HepG2 (cell line): Measurements from ENCODE around the gene CAMK1. TPM values are rescaled to one million over a fixed set of nuclear protein-coding genes. Genes with fewer than 3 reads are reported as not detected.

ENCODE experiments used
- ATAC-seq: fragments of 200-7000 bp; cut with Tn5 transposase; 3 replicates; pipeline ENCODE4 v1.9.1; 2020; ENCODE audit warnings: mild to moderate bottlenecking, moderate library complexity
- BruUV-seq: library from RNA; stranded (reverse); fragments of 400-500 nt; replicated peaks from 2 replicates; lab custom pipeline; 2021; lab: Mats Ljungman, UMichigan
- CTCF ChIA-PET: fragments of 300-600 bp; formaldehyde crosslinking; extraction: SDS; loops from one replicate; lab custom pipeline; 2021; ENCODE audit warnings: low total read pairs, inconsistent platforms, low intra/inter-chr PET ratio; lab: Yijun Ruan, JAX
- POLR2A ChIA-PET: fragments of 350-600 bp; sonication (Branson Sonifier 250); formaldehyde crosslinking; loops from one replicate; lab custom pipeline; 2020; ENCODE audit warnings: antibody characterized with exemption, inconsistent platforms; lab: Yijun Ruan, JAX
- DNase-seq: peaks from one replicate; pipeline ENCODE4 v3.0.0-alpha.2; 2015; ENCODE audit warnings: low spot score
- FAIRE-seq: peaks from 3 replicates; lab custom pipeline; 2011; peaks lifted over from hg19 to GRCh38; lab: Jason Lieb, UNC
- H2AFZ ChIP-seq: one replicate; pipeline ENCODE4 v1.6.1; 2011; ENCODE audit warnings: low read length, inconsistent platforms
- H3K27ac ChIP-seq: fragments of 300-600 bp; 3 replicates; pipeline ENCODE4 v1.8.0; 2011; ENCODE audit warnings: mixed run types, mild to moderate bottlenecking, mixed read lengths, low read length, inconsistent platforms; ENCODE audit not compliant: insufficient read depth; ENCODE audit errors: extremely low read length
- H3K27me3 ChIP-seq, 2 experiments: fragments of 200-600 bp in 1 of 2; 2 replicates in 1 of 2; 3 replicates in 1 of 2; pipeline versions ENCODE4 v1.6.0 to v1.8.0; 2011; ENCODE audit warnings: low read length in 2 of 2, mild to moderate bottlenecking in 2 of 2, moderate library complexity in 2 of 2, inconsistent platforms in 1 of 2; ENCODE audit not compliant: insufficient read depth in 2 of 2, control insufficient read depth in 1 of 2
- H3K36me3 ChIP-seq, 2 experiments: fragments of 200-600 bp in 1 of 2; replicated peaks in 1 of 2; 2 replicates in 1 of 2; 3 replicates in 1 of 2; pipeline versions ENCODE4 v1.5.1 to v1.8.0; 2011; ENCODE audit warnings: low read length in 2 of 2, inconsistent platforms in 1 of 2; ENCODE audit not compliant: insufficient read depth in 2 of 2, control insufficient read depth in 1 of 2
- H3K4me1 ChIP-seq: 2 replicates; pipeline ENCODE4 v1.5.1; 2012; ENCODE audit warnings: low read length, inconsistent platforms; ENCODE audit not compliant: insufficient read depth
- H3K4me2 ChIP-seq: 2 replicates; pipeline ENCODE4 v1.6.0; 2011; ENCODE audit warnings: low read depth, low read length, inconsistent platforms
- H3K4me3 ChIP-seq, 3 experiments: fragments of 200-600 bp in 1 of 3; sonication (generic), shearing (Covaris generic) in 1 of 3; replicated peaks in 1 of 3; 2 replicates each; pipeline ENCODE4 v1.5.1; 2011 to 2016; ENCODE audit warnings: low read length in 3 of 3, inconsistent platforms in 2 of 3, low read depth in 2 of 3, mild to moderate bottlenecking in 2 of 3, control low read depth in 1 of 3, mixed read lengths in 1 of 3; ENCODE audit not compliant: insufficient read depth in 1 of 3
- H3K79me2 ChIP-seq: one replicate; pipeline ENCODE4 v1.6.1; 2011; ENCODE audit warnings: low read length, inconsistent platforms; ENCODE audit not compliant: insufficient read depth
- H3K9ac ChIP-seq: 2 replicates; pipeline ENCODE4 v1.6.0; 2011; ENCODE audit warnings: mild to moderate bottlenecking, low read depth, low read length, inconsistent platforms; ENCODE audit not compliant: insufficient read depth
- H3K9me3 ChIP-seq: 2 replicates; pipeline ENCODE4 v1.5.1; 2012; ENCODE audit warnings: mild to moderate bottlenecking, low read length
- H4K20me1 ChIP-seq: 2 replicates; pipeline ENCODE4 v1.6.0; 2011; ENCODE audit warnings: inconsistent platforms, mild to moderate bottlenecking, low read length, moderate library complexity; ENCODE audit not compliant: insufficient read depth
- ARHGAP35 ChIP-seq: sonication (generic); formaldehyde crosslinking; IDR thresholded peaks from 2 replicates; pipeline ENCODE4 v1.9.0; 2022; ENCODE audit warnings: mild to moderate bottlenecking, inconsistent platforms, moderate library complexity, missing genetic modification reagents, borderline replicate concordance
- ARID2 ChIP-seq: sonication (generic); formaldehyde crosslinking; IDR thresholded peaks from 2 replicates; pipeline ENCODE4 v1.8.1; 2022; ENCODE audit warnings: mild to moderate bottlenecking, missing genetic modification reagents, borderline replicate concordance
- ASH2L ChIP-seq: fragments of 300-600, 200-600 bp; sonication (generic); IDR thresholded peaks from 2 replicates; pipeline ENCODE4 v1.7.0; 2017; ENCODE audit warnings: low read depth, mild to moderate bottlenecking, moderate library complexity, mixed read lengths, low read length; ENCODE audit not compliant: insufficient read length
- ESRRA ChIP-seq: sonication (generic); formaldehyde crosslinking; IDR thresholded peaks from 2 replicates; pipeline ENCODE4 v1.5.1; 2020; ENCODE audit warnings: mild to moderate bottlenecking, low read depth, missing genetic modification reagents
- POLR2AphosphoS2 ChIP-seq: IDR thresholded peaks from 2 replicates; pipeline ENCODE4 v1.6.1; 2011; ENCODE audit warnings: low read depth, low read length, improper control_type of control experiment
- PRMT3 ChIP-seq: sonication (generic); formaldehyde crosslinking; IDR thresholded peaks from 2 replicates; pipeline ENCODE4 v1.8.1; 2022; ENCODE audit warnings: low read depth, mild to moderate bottlenecking, moderate library complexity, missing genetic modification reagents, borderline replicate concordance
- RFX1 ChIP-seq: fragments of 450-650 bp; IDR thresholded peaks from 2 replicates; pipeline ENCODE4 v1.6.1; 2017
- SKI ChIP-seq: fragments of 450-650 bp; IDR thresholded peaks from one replicate; pipeline ENCODE4 v1.6.1; 2018; ENCODE audit warnings: mild to moderate bottlenecking; ENCODE audit not compliant: partially characterized antibody
- TCF12 ChIP-seq, 2 experiments: fragments of 450-650 bp in 1 of 2; sonication (generic) in 1 of 2; formaldehyde crosslinking in 1 of 2; IDR thresholded peaks; 2 replicates each; pipeline versions ENCODE4 v1.6.1 to v1.8.0; 2017 to 2022; ENCODE audit warnings: antibody characterized with exemption in 1 of 2, mild to moderate bottlenecking in 1 of 2, missing genetic modification reagents in 1 of 2, moderate library complexity in 1 of 2
- ZNF251 ChIP-seq: sonication (generic); formaldehyde crosslinking; IDR thresholded peaks from 2 replicates; pipeline ENCODE4 v1.9.0; 2021; ENCODE audit warnings: mild to moderate bottlenecking, missing genetic modification reagents
- ZNF441 ChIP-seq: sonication (generic); formaldehyde crosslinking; IDR thresholded peaks from 2 replicates; pipeline ENCODE4 v1.7.0; 2021; ENCODE audit warnings: missing genetic modification reagents, borderline replicate concordance
- ZNF496 ChIP-seq: sonication (generic); formaldehyde crosslinking; IDR thresholded peaks from 2 replicates; pipeline ENCODE4 v1.8.1; 2023; ENCODE audit warnings: mild to moderate bottlenecking, moderate library complexity, missing genetic modification reagents; ENCODE audit not compliant: insufficient replicate concordance
- ZNF709 ChIP-seq: sonication (generic); formaldehyde crosslinking; IDR thresholded peaks from 2 replicates; pipeline ENCODE4 v1.5.0; 2020; ENCODE audit warnings: mild to moderate bottlenecking, missing genetic modification reagents
- ZNF746 ChIP-seq: sonication (generic); formaldehyde crosslinking; IDR thresholded peaks from 2 replicates; pipeline ENCODE4 v1.8.0; 2022; ENCODE audit warnings: mild to moderate bottlenecking, missing genetic modification reagents
- ZNF850 ChIP-seq: sonication (generic); formaldehyde crosslinking; conservative IDR thresholded peaks from 2 replicates; pipeline ENCODE4 v1.9.0; 2021; ENCODE audit warnings: mild to moderate bottlenecking, missing genetic modification reagents
- WGBS: methylation state at CpG from one replicate; pipeline ENCODE4 v1.1.6; 2017; ENCODE audit warnings: low lambda C conversion rate; 5-methylcytosine and 5-hydroxymethylcytosine counted together
- in situ Hi-C: cut with HindIII; loops from 2 replicates; pipeline ENCODE4 v1.10.0; 2017; ENCODE audit warnings: low pct_unique_long_range_greater_than_20kb; ENCODE audit not compliant: extremely low pct_ligation_motif_present
- intact Hi-C: fragments of 100-400 bp; cut with micrococcal nuclease; formaldehyde crosslinking; loops from one replicate; pipeline ENCODE4 v1.10.0; 2022; ENCODE audit not compliant: unreplicated experiment
- polyA plus RNA-seq, 8 experiments: library from polyadenylated mRNA; depleted of rRNA in 3 of 8; stranded (reverse) in 7 of 8; unstranded in 1 of 8; fragments of >200 nt; fragmentation: Illumina TruSeq in 4 of 8; extraction: Trizol in 4 of 8; gene quantifications; 2 replicates each; pipeline versions ENCODE4 v1.2.1 to v1.2.3, GENCODE V29; 2011 to 2016; ENCODE audit warnings: low read depth in 4 of 8, missing spikeins in 1 of 8, mixed read lengths in 1 of 8; ENCODE audit not compliant: insufficient read depth in 1 of 8
- total RNA-seq, 5 experiments: library from RNA; depleted of rRNA; stranded (reverse); fragments of >200 nt; fragmentation: Illumina TruSeq; extraction: Trizol; gene quantifications; 2 replicates each; pipeline ENCODE4 v1.2.3, GENCODE V29; 2016; ENCODE audit warnings: low read depth in 1 of 5
- TF ChIP-seq, protein P1 (sequence below): sonication (generic); formaldehyde crosslinking; IDR thresholded peaks from 2 replicates; pipeline ENCODE4 v1.8.1; 2023; ENCODE audit warnings: missing genetic modification reagents, mild to moderate bottlenecking, borderline replicate concordance
- TF ChIP-seq, protein P2 (sequence below): sonication (generic); formaldehyde crosslinking; IDR thresholded peaks from 2 replicates; pipeline ENCODE4 v1.8.0; 2022; ENCODE audit warnings: mild to moderate bottlenecking, missing genetic modification reagents, moderate library complexity
- TF ChIP-seq, protein P3 (sequence below): sonication (generic); formaldehyde crosslinking; IDR thresholded peaks from 2 replicates; pipeline ENCODE4 v1.4.0; 2020; ENCODE audit warnings: mild to moderate bottlenecking, low read depth, missing genetic modification reagents

The CAMK1 gene
- total and polyA plus RNA-seq, 2 of the 13 experiments (the other 11 are each of a cell fraction or from before 2014, with no cell fraction given): 26.4 to 53.3 TPM

GRCh38 chr3:9736831-9737230 is 32.9 kb downstream of the CAMK1 start:
- DNase-seq: no peak
- CTCF ChIA-PET: no interaction called here
- H3K4me1 ChIP-seq: peaks cover 16% of the 10 kb centered on the region
- no peak overlapping the region for H2AFZ ChIP-seq
- H3K79me2 ChIP-seq: peaks cover 24% of the 10 kb centered on the region
- ATAC-seq: no peak
- in situ Hi-C loops (no loop called here), intact Hi-C loops (no loop called here)
- peaks cover 30 to 83% of the 10 kb centered on the region in 2 experiments for H3K36me3 ChIP-seq
- no TSS peak for BruUV-seq
- POLR2A ChIA-PET: no interaction called here
- no peaks in the 10 kb centered on the region; a peak in 1 of 5 replicates for H3K27me3 ChIP-seq
- H4K20me1 ChIP-seq: peaks cover 6% of the 10 kb centered on the region
- H3K9me3 ChIP-seq: no peaks in the 10 kb centered on the region
- H3K27ac ChIP-seq: no peak overlapping the region
- WGBS: 92% methylated on average over 2 of the region's 2 CpGs
- no peak overlapping the region for H3K4me2 ChIP-seq
- TF ChIP-seq PRMT3 (CRISPR knock-in tag): no peak
- TF ChIP-seq, protein P1, sequence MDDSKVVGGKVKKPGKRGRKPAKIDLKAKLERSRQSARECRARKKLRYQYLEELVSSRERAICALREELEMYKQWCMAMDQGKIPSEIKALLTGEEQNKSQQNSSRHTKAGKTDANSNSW: no peak
- TF ChIP-seq TCF12 (IDR thresholded peaks at IDR 0.05): no peak
- TF ChIP-seq TCF12 (CRISPR knock-in tag; IDR thresholded peaks at IDR 0.05): no peak
- TF ChIP-seq ARID2 (CRISPR knock-in tag): no peak
- no peak for TF ChIP-seq ZNF709 (CRISPR knock-in tag)
- no peak for TF ChIP-seq ESRRA
- no peak for TF ChIP-seq RFX1
- TF ChIP-seq, protein P2, sequence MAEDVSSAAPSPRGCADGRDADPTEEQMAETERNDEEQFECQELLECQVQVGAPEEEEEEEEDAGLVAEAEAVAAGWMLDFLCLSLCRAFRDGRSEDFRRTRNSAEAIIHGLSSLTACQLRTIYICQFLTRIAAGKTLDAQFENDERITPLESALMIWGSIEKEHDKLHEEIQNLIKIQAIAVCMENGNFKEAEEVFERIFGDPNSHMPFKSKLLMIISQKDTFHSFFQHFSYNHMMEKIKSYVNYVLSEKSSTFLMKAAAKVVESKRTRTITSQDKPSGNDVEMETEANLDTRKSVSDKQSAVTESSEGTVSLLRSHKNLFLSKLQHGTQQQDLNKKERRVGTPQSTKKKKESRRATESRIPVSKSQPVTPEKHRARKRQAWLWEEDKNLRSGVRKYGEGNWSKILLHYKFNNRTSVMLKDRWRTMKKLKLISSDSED: no peak
- TF ChIP-seq ARHGAP35 (CRISPR knock-in tag): no peak
- no peak for TF ChIP-seq ZNF746 (CRISPR knock-in tag)
- TF ChIP-seq ZNF441 (CRISPR knock-in tag): no peak
- no peak for TF ChIP-seq ZNF496 (CRISPR knock-in tag)
- TF ChIP-seq, protein P3, sequence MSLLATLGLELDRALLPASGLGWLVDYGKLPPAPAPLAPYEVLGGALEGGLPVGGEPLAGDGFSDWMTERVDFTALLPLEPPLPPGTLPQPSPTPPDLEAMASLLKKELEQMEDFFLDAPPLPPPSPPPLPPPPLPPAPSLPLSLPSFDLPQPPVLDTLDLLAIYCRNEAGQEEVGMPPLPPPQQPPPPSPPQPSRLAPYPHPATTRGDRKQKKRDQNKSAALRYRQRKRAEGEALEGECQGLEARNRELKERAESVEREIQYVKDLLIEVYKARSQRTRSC (CRISPR knock-in tag): no peak
- TF ChIP-seq ASH2L: no peak
- TF ChIP-seq ZNF850: no peak
- TF ChIP-seq SKI: no peak
- TF ChIP-seq ZNF251 (CRISPR knock-in tag): no peak
- TF ChIP-seq POLR2AphosphoS2: no peak
- FAIRE-seq: no peak
- H3K9ac ChIP-seq: no peak overlapping the region
- no peak overlapping the region for H3K4me3 ChIP-seq
